ENCODE measurements around the gene LRRFIP2. TPM values are rescaled to one million over a fixed set of nuclear protein-coding genes. Genes with fewer than 3 reads are reported as not detected.

Gene LRRFIP2
- total RNA-seq, 4 donors from 2014 or later: 85.7 to 103 (median 100.0) TPM

- TF ChIP-seq CTCF (IDR thresholded peaks at IDR 0.05 in 4 of 5, conservative IDR thresholded peaks at IDR 0.05 in 1 of 5): no peak
- no peak for TF ChIP-seq POLR2A (IDR thresholded peaks at IDR 0.05)
- ATAC-seq: peak in 1 of 2 donors; percentile 39
- Histone ChIP-seq H3K4me1 (peaks cover 30 to 36% of the 10 kb centered on the region in 2 donors), H3K4me3 (no peak overlapping the region), H3K36me3 (peaks cover 0 to 44% of the 10 kb centered on the region in 2 donors), H3K27ac (peak overlapping the region in 2 of 4 donors; percentile 8 to 52), H3K27me3 (no peaks in the 10 kb centered on the region), H3K9me3 (peaks cover 0 to under 1% (median 0%) of the 10 kb centered on the region in 3 donors)
- in situ Hi-C loops (cut with MboI; ENCODE audit: low sequenced_read_pairs in 4 of 4) (no loop called here), intact Hi-C loops (cut with DNase I; ENCODE audit: low total_unique reads) (no loop called here)
- DNase-seq: no peak
These were observed 132.7 kb downstream of the LRRFIP2 start for GRCh38 chr3:37041546-37042195.

- Histone ChIP-seq H3K4me1 (peaks cover 30 to 36% of the 10 kb centered on the region in 2 donors), H3K4me3 (no peak overlapping the region), H3K27me3 (no peaks in the 10 kb centered on the region), H3K9me3 (peaks cover 0 to 5% (median 0%) of the 10 kb centered on the region in 3 donors), H3K27ac (peak overlapping the region in 2 of 4 donors; percentile 50 to 53), H3K36me3 (peaks cover 0 to 48% of the 10 kb centered on the region in 2 donors)
- in situ Hi-C loops (cut with MboI; ENCODE audit: low sequenced_read_pairs in 4 of 4): no loop called here
- TF ChIP-seq CTCF (IDR thresholded peaks at IDR 0.05 in 4 of 5, conservative IDR thresholded peaks at IDR 0.05 in 1 of 5): no peak
- TF ChIP-seq POLR2A (IDR thresholded peaks at IDR 0.05): no peak
- DNase-seq (no peak), ATAC-seq (no peak)
- intact Hi-C loops (cut with DNase I; ENCODE audit: low total_unique reads): no loop called here
These were observed 134.2 kb downstream of the LRRFIP2 start for GRCh38 chr3:37040231-37040630.

- TF ChIP-seq CTCF (IDR thresholded peaks at IDR 0.05 in 4 of 5, conservative IDR thresholded peaks at IDR 0.05 in 1 of 5) (no peak), POLR2A (IDR thresholded peaks at IDR 0.05) (no peak)
- DNase-seq: no peak
- in situ Hi-C loops (cut with MboI; ENCODE audit: low sequenced_read_pairs in 4 of 4): no loop called here
These were observed 135.1 kb downstream of the LRRFIP2 start for GRCh38 chr3:37039161-37039846.

GRCh38 chr3:37037352-37037751 is 137.0 kb downstream of the LRRFIP2 start:
- Histone ChIP-seq H3K27ac (no peak overlapping the region), H3K4me3 (no peak overlapping the region), H3K36me3 (peaks cover 0 to 67% of the 10 kb centered on the region in 2 donors), H3K27me3 (no peaks in the 10 kb centered on the region), H3K9me3 (peaks cover 0 to 5% (median 0%) of the 10 kb centered on the region in 3 donors), H3K4me1 (peaks cover 23 to 31% of the 10 kb centered on the region in 2 donors)
- TF ChIP-seq POLR2A (IDR thresholded peaks at IDR 0.05) (no peak), CTCF (IDR thresholded peaks at IDR 0.05 in 4 of 5, conservative IDR thresholded peaks at IDR 0.05 in 1 of 5) (no peak)
- intact Hi-C loops (cut with DNase I; ENCODE audit: low total_unique reads) (no loop called here), in situ Hi-C loops (cut with MboI; ENCODE audit: low sequenced_read_pairs in 4 of 4) (no loop called here)
- ATAC-seq (no peak), DNase-seq (no peak)

More at GRCh38 chr3:37039161-37039846, 135.1 kb downstream of the LRRFIP2 start:
- H3K4me1 ChIP-seq: peaks cover 30 to 36% of the 10 kb centered on the region in 2 donors
- peak; percentile 60 to 84 for ATAC-seq
- H3K4me3 ChIP-seq: no peak overlapping the region
- peak overlapping the region in 3 of 4 donors; percentile 25 to 53 (median 50) for H3K27ac ChIP-seq
- peaks cover 0 to 5% (median 0%) of the 10 kb centered on the region in 3 donors for H3K9me3 ChIP-seq
- intact Hi-C loops (cut with DNase I; ENCODE audit: low total_unique reads): no loop called here
- peaks cover 0 to 56% of the 10 kb centered on the region in 2 donors for H3K36me3 ChIP-seq
- H3K27me3 ChIP-seq: no peaks in the 10 kb centered on the region

Data from gastrocnemius medialis (tissue), 4 donors.